Cardiac muscle cell (in vitro differentiated cells and primary cell): ENCODE measurements around the gene MAPK8. TPM values are rescaled to one million over a fixed set of nuclear protein-coding genes. Genes with fewer than 3 reads are reported as not detected.
A peak's percentile ranks its signal among the peaks of the same experiment; 100 is the strongest.

Experiments used
- DNase-seq, 2 donors: peaks; one replicate each; pipeline versions ENCODE4 v3.0.0 to v3.0.0-alpha.2; 2010 to 2017; ENCODE audit warnings: low read depth in 1 of 2, low spot score in 1 of 2
- H3K27ac ChIP-seq: fragments of 200-600 bp; sonication (generic); 2 replicates; pipeline ENCODE4 v1.5.1; 2016
- H3K27me3 ChIP-seq: fragments of 200-600 bp; sonication (generic); 2 replicates; pipeline ENCODE4 v1.6.0; 2016; ENCODE audit warnings: control low read depth
- H3K36me3 ChIP-seq: fragments of 200-600 bp; sonication (generic); 2 replicates; pipeline ENCODE4 v1.5.1; 2016; ENCODE audit warnings: control low read depth
- H3K4me1 ChIP-seq: fragments of 200-600 bp; sonication (generic); 2 replicates; pipeline ENCODE4 v1.8.1; 2017; ENCODE audit warnings: low read depth, mild to moderate bottlenecking, mixed run types
- H3K4me3 ChIP-seq: fragments of 200-600 bp; sonication (generic); 2 replicates; pipeline ENCODE4 v1.5.1; 2016; ENCODE audit warnings: mild to moderate bottlenecking
- H3K9me3 ChIP-seq: fragments of 200-600 bp; sonication (generic); 2 replicates; pipeline ENCODE4 v1.5.1; 2017; ENCODE audit warnings: low read depth, mild to moderate bottlenecking, control low read depth
- CTCF ChIP-seq: IDR thresholded peaks from 2 replicates; pipeline ENCODE4 v1.5.1; 2012; ENCODE audit warnings: low read depth, mild to moderate bottlenecking, low read length
- polyA plus RNA-seq: library from polyadenylated mRNA; unstranded; fragments of >200 nt; fragmentation: Nextera tagmentation; extraction: Ambion mirVana; gene quantifications from 2 replicates; pipeline ENCODE4 v1.2.1, GENCODE V29; 2016
- total RNA-seq: library from RNA; depleted of rRNA; stranded (reverse); fragments of >200 nt; gene quantifications from 2 replicates; pipeline ENCODE4 v1.2.3, GENCODE V29; 2016

Gene MAPK8
- total RNA-seq (40.8 and 50.6 TPM in 2 replicates), polyA plus RNA-seq (15.4 and 47.7 TPM in 2 replicates)

- Histone ChIP-seq H3K36me3 (no peaks in the 10 kb centered on the region), H3K27me3 (no peaks in the 10 kb centered on the region), H3K27ac (peak within 1 kb of the TSS; percentile 99), H3K4me1 (peaks cover 6% of the 10 kb centered on the region), H3K9me3 (no peaks in the 10 kb centered on the region), H3K4me3 (peak within 1 kb of the TSS; percentile 99)
- peak; percentile 93 to 94 for DNase-seq
- no peak for TF ChIP-seq CTCF
Measured at GRCh38 chr10:48306265-48306869, at the start of gene MAPK8. Gene MAPK8, plus strand, starts transcription at chr10:48306677. Its CDS starts 94,984 bp downstream, at chr10:48401661.

GRCh38 chr10:48257407-48257961 is 49.0 kb upstream of the MAPK8 start:
- H3K27ac ChIP-seq: peak overlapping the region; percentile 93
- no peak for TF ChIP-seq CTCF
- DNase-seq: no peak
- H3K9me3 ChIP-seq: no peaks in the 10 kb centered on the region
- peaks cover 34% of the 10 kb centered on the region for H3K4me1 ChIP-seq
- no peaks in the 10 kb centered on the region for H3K36me3 ChIP-seq
- no peak overlapping the region for H3K4me3 ChIP-seq
- no peaks in the 10 kb centered on the region for H3K27me3 ChIP-seq

- Histone ChIP-seq H3K27me3 (no peaks in the 10 kb centered on the region), H3K4me1 (peaks cover 27% of the 10 kb centered on the region), H3K36me3 (no peaks in the 10 kb centered on the region), H3K9me3 (no peaks in the 10 kb centered on the region), H3K4me3 (no peak overlapping the region), H3K27ac (peak overlapping the region; percentile 93)
- peak in 1 of 2 donors; percentile 68 for DNase-seq
- no peak for TF ChIP-seq CTCF
Measured at GRCh38 chr10:48258105-48258504, 48.4 kb upstream of the MAPK8 start.

- H3K36me3 ChIP-seq: no peaks in the 10 kb centered on the region
- H3K9me3 ChIP-seq: no peaks in the 10 kb centered on the region
- H3K4me3 ChIP-seq: no peak overlapping the region
- no peak for DNase-seq
- no peaks in the 10 kb centered on the region for H3K27me3 ChIP-seq
- H3K4me1 ChIP-seq: peaks cover 4% of the 10 kb centered on the region
- no peak for TF ChIP-seq CTCF
- H3K27ac ChIP-seq: no peak overlapping the region
Measured at GRCh38 chr10:48266528-48266927, 39.9 kb upstream of the MAPK8 start.

- Histone ChIP-seq H3K4me1 (peaks cover 15% of the 10 kb centered on the region), H3K36me3 (no peaks in the 10 kb centered on the region), H3K9me3 (no peaks in the 10 kb centered on the region), H3K27ac (peak overlapping the region; percentile 29), H3K27me3 (no peaks in the 10 kb centered on the region), H3K4me3 (no peak overlapping the region)
- peak in 1 of 2 donors; percentile 6 for DNase-seq
- no peak for TF ChIP-seq CTCF
Measured at GRCh38 chr10:48271047-48271730, 35.3 kb upstream of the MAPK8 start.
